Measurements from ENCODE around the gene CERCAM. TPM values are rescaled to one million over a fixed set of nuclear protein-coding genes. Genes with fewer than 3 reads are reported as not detected.
"Not testable (repeated sequence)": the region's sequence is repeated elsewhere in the genome, so short reads cannot be mapped to it uniquely, and the experiment has no call there.

Gene CERCAM
- total RNA-seq, 5 donors from 2014 or later (not counting 1 experiment from before 2014, with no cell fraction given), result 0.30 to 1.9 (median 1.3) TPM

DNA sequence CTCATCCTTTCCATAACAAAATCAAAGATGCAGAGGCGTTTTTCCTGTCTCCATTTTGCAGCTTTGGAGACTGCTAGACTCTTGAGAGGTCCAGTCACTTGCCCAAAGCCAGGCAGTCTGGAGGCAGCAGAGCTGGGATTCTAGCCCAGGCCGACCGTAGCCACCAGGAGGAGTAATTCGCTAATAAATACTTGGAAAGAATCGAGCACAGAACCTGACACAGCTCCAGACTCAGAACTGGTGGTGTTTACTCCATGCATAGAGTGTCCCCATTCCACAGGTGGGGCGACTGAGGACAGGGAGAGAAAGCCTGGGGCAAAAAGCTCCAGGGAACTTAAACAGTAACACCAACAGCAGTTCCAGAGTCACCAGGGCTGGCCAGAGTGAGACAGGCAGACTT is 10.7 kb upstream of the CERCAM start:
- no peak for ATAC-seq (replicated peaks in 1 of 4)
- H3K27ac ChIP-seq (ENCODE audit: low read length), result no peak overlapping the region
- CTCF ChIA-PET, result interaction anchor here in 1 of 2 donors (0.6 kb wide), 1 partner anchor 176 kb away, joined by 4 read pairs; no protein-coding TSS in a partner anchor
- H3K36me3 ChIP-seq (ENCODE audit: control insufficient read depth in 2 of 2, extremely low read depth in 1 of 2, insufficient read depth in 1 of 2, low read length in 1 of 2), result no peaks in the 10 kb centered on the region
- WGBS (ENCODE audit: insufficient coverage), result 20% methylated on average over 1 of the region's 6 CpGs
- H3K4me1 Mint-ChIP-seq, result no peaks in the 10 kb centered on the region
- H3K4me3 ChIP-seq (ENCODE audit: control insufficient read depth in 1 of 2, extremely low read depth in 1 of 2, low read length in 1 of 2), result no peak overlapping the region
- DNase-seq, result no peak
- POLR2A ChIA-PET, result no interaction called here
- H3K4me1 ChIP-seq (ENCODE audit: control insufficient read depth in 1 of 2, extremely low read depth in 1 of 2, insufficient read depth in 2 of 2, low read length in 2 of 2), result no peaks in the 10 kb centered on the region
- H3K27me3 Mint-ChIP-seq, result peaks cover 30 to 60% of the 10 kb centered on the region in 2 donors
- H3K27ac Mint-ChIP-seq, result no peak overlapping the region
- H3K36me3 Mint-ChIP-seq, result no peaks in the 10 kb centered on the region
- H3K9me3 ChIP-seq, result no peaks in the 10 kb centered on the region
- no peaks in the 10 kb centered on the region for H3K9me3 Mint-ChIP-seq
- H3K4me3 Mint-ChIP-seq, result no peak overlapping the region
- peaks cover 2 to 80% of the 10 kb centered on the region in 2 experiments for H3K27me3 ChIP-seq (replicated peaks in 1 of 2; ENCODE audit: control insufficient read depth in 2 of 2, extremely low read depth in 1 of 2, insufficient read depth in 2 of 2, low read length in 1 of 2)

DNA sequence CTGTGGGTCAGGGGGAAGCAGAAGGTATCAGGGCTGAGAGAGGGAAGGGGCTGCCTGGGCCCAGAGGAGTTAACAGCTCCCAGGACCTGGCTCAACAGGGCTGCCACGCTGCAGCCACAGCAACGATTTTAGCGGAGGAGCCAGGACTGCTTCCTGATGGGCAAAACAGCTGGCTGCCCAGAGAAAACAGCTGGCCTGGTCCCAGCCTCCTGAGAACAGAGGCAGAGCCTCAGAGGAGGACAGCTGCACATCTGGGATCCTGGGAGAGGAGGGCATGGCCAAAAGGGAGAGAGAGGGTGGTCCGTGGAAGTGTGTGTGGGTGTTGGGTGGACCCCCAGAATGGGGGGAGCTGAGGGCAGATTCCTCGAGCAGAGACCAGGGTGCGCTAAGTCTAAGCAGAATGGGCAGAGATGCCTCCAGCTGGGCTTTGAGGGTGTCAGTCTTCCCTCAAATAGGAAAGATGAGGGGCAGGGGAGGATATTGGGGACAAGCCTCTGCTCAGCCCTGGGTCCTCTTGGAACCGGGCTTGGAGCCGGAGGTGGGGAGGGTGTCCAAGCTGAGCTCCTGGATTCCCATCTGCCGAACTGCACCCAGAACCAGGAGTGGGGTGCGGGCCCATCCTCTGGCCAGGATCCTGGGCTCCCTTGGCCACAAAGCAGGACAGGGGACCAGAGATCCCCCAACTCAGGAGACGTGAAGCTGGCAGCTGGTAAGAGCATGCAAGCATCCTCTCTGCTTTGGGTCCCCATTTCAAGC is 9.1 kb upstream of the CERCAM start:
- Histone ChIP-seq H3K4me3 (ENCODE audit: control insufficient read depth in 1 of 2, extremely low read depth in 1 of 2, low read length in 1 of 2) (no peak overlapping the region), H3K36me3 (ENCODE audit: control insufficient read depth in 2 of 2, extremely low read depth in 1 of 2, insufficient read depth in 1 of 2, low read length in 1 of 2) (no peaks in the 10 kb centered on the region), H3K9me3 (no peaks in the 10 kb centered on the region), H3K27me3 (replicated peaks in 1 of 2; ENCODE audit: control insufficient read depth in 2 of 2, extremely low read depth in 1 of 2, insufficient read depth in 2 of 2, low read length in 1 of 2) (peaks cover 1 to 75% of the 10 kb centered on the region in 2 experiments), H3K27ac (ENCODE audit: low read length) (no peak overlapping the region), H3K4me1 (ENCODE audit: control insufficient read depth in 1 of 2, extremely low read depth in 1 of 2, insufficient read depth in 2 of 2, low read length in 2 of 2) (no peaks in the 10 kb centered on the region)
- H3K4me3 Mint-ChIP-seq, result no peak overlapping the region
- peak in 1 of 4 experiments; percentile 16 for ATAC-seq (replicated peaks in 1 of 4)
- peaks cover 40 to 70% of the 10 kb centered on the region in 2 donors for H3K27me3 Mint-ChIP-seq
- CTCF ChIA-PET, result interaction anchor here in 1 of 2 donors (0.7 to 0.9 kb wide), 2 partner anchors 25 to 115 kb away, joined by 3 read pairs; no protein-coding TSS in a partner anchor
- DNase-seq, result no peak
- no peaks in the 10 kb centered on the region for H3K36me3 Mint-ChIP-seq
- no peaks in the 10 kb centered on the region for H3K4me1 Mint-ChIP-seq
- 61% methylated on average over 11 of the region's 11 CpGs for WGBS (ENCODE audit: insufficient coverage)
- H3K9me3 Mint-ChIP-seq, result no peaks in the 10 kb centered on the region
- H3K27ac Mint-ChIP-seq, result no peak overlapping the region
- POLR2A ChIA-PET, result interaction anchor here in 1 of 2 donors (0.5 to 0.6 kb wide), 2 partner anchors 93 to 577 kb away, joined by 5 to 7 read pairs; no protein-coding TSS in a partner anchor

DNA sequence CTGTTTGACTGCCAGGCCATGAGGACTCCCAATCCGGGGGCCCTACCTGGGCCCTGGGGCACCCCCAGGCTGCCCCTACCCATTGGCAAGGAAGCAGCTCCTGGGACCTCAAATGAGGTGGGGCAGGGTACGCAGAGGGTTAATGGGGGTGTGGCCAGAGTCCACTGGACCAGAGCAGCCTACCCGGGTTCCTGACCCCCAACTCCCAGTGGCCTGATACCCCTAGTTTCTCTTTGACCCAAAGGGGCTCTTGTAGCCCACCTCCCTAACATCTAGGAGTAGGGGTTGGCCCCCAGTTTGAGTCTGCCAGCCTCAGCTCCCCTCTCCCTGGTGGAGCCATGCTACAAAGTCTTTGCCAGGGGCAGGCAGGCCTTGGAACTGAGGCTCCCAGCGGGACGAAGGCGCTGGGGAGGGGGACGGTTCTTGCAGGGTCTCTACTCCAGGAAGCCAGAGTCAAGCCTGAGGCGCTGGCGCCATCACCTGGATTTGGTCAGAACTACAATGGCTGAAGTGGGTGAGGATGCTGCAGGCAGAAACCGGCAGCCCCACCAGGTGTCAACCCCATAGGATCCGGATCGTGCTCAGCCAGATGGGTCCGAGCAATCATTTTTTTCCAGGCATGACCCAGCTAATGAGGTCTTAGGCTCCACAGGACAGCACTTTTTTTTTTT is 8.4 kb upstream of the CERCAM start:
- ChIA-PET POLR2A (no interaction called here), CTCF (interaction anchor here in 1 of 2 donors (0.7 to 0.9 kb wide), 3 partner anchors 25 to 115 kb away, joined by 3 read pairs; no protein-coding TSS in a partner anchor)
- H3K4me3 ChIP-seq (ENCODE audit: control insufficient read depth in 1 of 2, extremely low read depth in 1 of 2, low read length in 1 of 2), result no peak overlapping the region
- H3K36me3 ChIP-seq (ENCODE audit: control insufficient read depth in 2 of 2, extremely low read depth in 1 of 2, insufficient read depth in 1 of 2, low read length in 1 of 2), result no peaks in the 10 kb centered on the region
- H3K27me3 ChIP-seq (replicated peaks in 1 of 2; ENCODE audit: control insufficient read depth in 2 of 2, extremely low read depth in 1 of 2, insufficient read depth in 2 of 2, low read length in 1 of 2), result peaks cover 0 to 75% of the 10 kb centered on the region in 2 experiments
- Mint-ChIP-seq H3K27me3 (peaks cover 39 to 65% of the 10 kb centered on the region in 2 donors), H3K4me3 (no peak overlapping the region), H3K9me3 (no peaks in the 10 kb centered on the region), H3K27ac (no peak overlapping the region), H3K4me1 (no peaks in the 10 kb centered on the region), H3K36me3 (no peaks in the 10 kb centered on the region)
- peak in 32 of 35 experiments; percentile 10 to 60 (median 34) for DNase-seq
- H3K27ac ChIP-seq (ENCODE audit: low read length), result no peak overlapping the region
- peak in 2 of 4 experiments; percentile 44 to 66 for ATAC-seq (replicated peaks in 1 of 4)
- no peaks in the 10 kb centered on the region for H3K9me3 ChIP-seq
- WGBS (ENCODE audit: insufficient coverage), result 10% methylated on average over 9 of the region's 13 CpGs
- H3K4me1 ChIP-seq (ENCODE audit: control insufficient read depth in 1 of 2, extremely low read depth in 1 of 2, insufficient read depth in 2 of 2, low read length in 2 of 2), result no peaks in the 10 kb centered on the region

DNA sequence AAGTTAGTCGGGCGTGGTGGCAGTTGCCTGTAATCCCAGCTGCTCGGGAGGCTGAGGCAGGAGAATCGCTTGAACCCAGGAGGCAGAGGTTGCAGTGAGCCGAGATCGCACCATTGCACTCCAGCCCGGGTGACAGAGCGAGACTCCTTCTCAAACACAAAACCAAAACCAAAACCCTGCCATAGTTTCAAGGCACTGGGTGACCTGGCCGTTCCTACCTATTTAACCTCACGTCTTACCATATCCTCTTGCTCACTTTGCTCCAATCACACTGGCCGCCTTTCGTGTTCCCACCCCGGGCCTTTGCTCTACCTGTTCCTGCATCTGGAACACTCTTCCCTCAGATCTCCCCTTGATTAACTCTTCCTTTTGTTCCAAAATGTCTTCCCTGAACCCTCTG is 6.9 kb upstream of the CERCAM start:
- H3K4me1 ChIP-seq (ENCODE audit: control insufficient read depth in 1 of 2, extremely low read depth in 1 of 2, insufficient read depth in 2 of 2, low read length in 2 of 2); H3K9me3 Mint-ChIP-seq; H3K36me3 ChIP-seq (ENCODE audit: control insufficient read depth in 2 of 2, extremely low read depth in 1 of 2, insufficient read depth in 1 of 2, low read length in 1 of 2); POLR2A ChIA-PET; H3K4me3 ChIP-seq (ENCODE audit: control insufficient read depth in 1 of 2, extremely low read depth in 1 of 2, low read length in 1 of 2); DNase-seq; H3K4me1 Mint-ChIP-seq; H3K27ac ChIP-seq (ENCODE audit: low read length); CTCF ChIA-PET; H3K4me3 Mint-ChIP-seq; ATAC-seq (replicated peaks in 1 of 4); H3K36me3 Mint-ChIP-seq; H3K27ac Mint-ChIP-seq; H3K9me3 ChIP-seq: not testable (repeated sequence)
- WGBS (ENCODE audit: insufficient coverage), result 81% methylated on average over 12 of the region's 13 CpGs
- peaks cover 35 to 59% of the 10 kb centered on the region in 2 donors for H3K27me3 Mint-ChIP-seq
- H3K27me3 ChIP-seq (replicated peaks in 1 of 2; ENCODE audit: control insufficient read depth in 2 of 2, extremely low read depth in 1 of 2, insufficient read depth in 2 of 2, low read length in 1 of 2), result peaks cover 0 to 81% of the 10 kb centered on the region in 2 experiments

DNA sequence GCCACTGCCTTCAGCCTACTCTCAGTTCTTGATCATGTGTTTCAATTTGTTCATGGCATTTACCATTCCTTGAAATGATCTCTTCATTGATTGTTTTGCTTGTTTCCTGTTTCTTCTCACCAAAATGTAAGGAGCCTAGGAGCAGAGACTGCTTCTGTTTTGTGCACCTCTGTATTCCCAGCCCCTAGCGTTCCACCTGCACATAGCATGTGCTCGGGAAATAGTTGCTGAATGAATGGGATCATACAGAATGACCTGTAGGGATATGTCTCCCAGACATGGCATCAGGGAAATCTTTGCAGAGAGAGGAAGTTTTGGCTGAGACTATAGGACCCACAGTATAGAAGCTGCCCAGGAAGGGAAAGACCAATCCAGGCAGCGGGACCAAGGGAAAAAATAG is 6.2 kb upstream of the CERCAM start:
- DNase-seq (no peak), ATAC-seq (replicated peaks in 1 of 4) (no peak)
- Histone ChIP-seq H3K4me3 (ENCODE audit: control insufficient read depth in 1 of 2, extremely low read depth in 1 of 2, low read length in 1 of 2) (no peak overlapping the region), H3K36me3 (ENCODE audit: control insufficient read depth in 2 of 2, extremely low read depth in 1 of 2, insufficient read depth in 1 of 2, low read length in 1 of 2) (no peaks in the 10 kb centered on the region), H3K4me1 (ENCODE audit: control insufficient read depth in 1 of 2, extremely low read depth in 1 of 2, insufficient read depth in 2 of 2, low read length in 2 of 2) (peaks cover 0 to 7% of the 10 kb centered on the region in 2 experiments), H3K9me3 (no peaks in the 10 kb centered on the region), H3K27ac (ENCODE audit: low read length) (no peak overlapping the region), H3K27me3 (replicated peaks in 1 of 2; ENCODE audit: control insufficient read depth in 2 of 2, extremely low read depth in 1 of 2, insufficient read depth in 2 of 2, low read length in 1 of 2) (peaks cover 5 to 83% of the 10 kb centered on the region in 2 experiments)
- peaks cover 6 to 7% (median 6%) of the 10 kb centered on the region in 3 donors for H3K4me1 Mint-ChIP-seq
- H3K27me3 Mint-ChIP-seq, result peaks cover 40 to 63% of the 10 kb centered on the region in 2 donors
- H3K4me3 Mint-ChIP-seq, result no peak overlapping the region
- POLR2A ChIA-PET, result no interaction called here
- H3K36me3 Mint-ChIP-seq, result no peaks in the 10 kb centered on the region
- CTCF ChIA-PET, result no interaction called here
- no peak overlapping the region for H3K27ac Mint-ChIP-seq
- WGBS (ENCODE audit: insufficient coverage), result 66% methylated on average over 3 of the region's 3 CpGs
- H3K9me3 Mint-ChIP-seq, result no peaks in the 10 kb centered on the region

DNA sequence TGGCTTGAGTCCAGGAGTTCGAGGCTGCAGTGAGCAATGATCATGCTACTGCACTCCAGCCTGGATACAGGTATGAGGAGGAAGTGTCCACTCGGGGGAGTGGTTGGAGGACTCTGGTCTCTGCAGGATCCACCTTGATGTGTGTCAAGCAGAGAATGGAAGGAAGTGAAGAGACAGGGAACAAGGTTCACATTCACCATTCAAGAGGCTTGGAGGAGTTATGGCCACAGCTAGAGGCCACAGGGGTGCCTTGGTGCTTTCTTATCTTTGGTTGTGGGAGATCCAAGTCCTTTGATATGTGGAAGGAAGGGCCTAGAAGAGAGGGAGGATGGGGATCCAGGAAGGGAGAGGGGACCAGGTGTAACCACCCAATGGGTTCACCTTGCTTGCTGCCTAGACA is 5.4 kb upstream of the CERCAM start:
- H3K4me1 ChIP-seq (ENCODE audit: control insufficient read depth in 1 of 2, extremely low read depth in 1 of 2, insufficient read depth in 2 of 2, low read length in 2 of 2), result peaks cover 0 to 14% of the 10 kb centered on the region in 2 experiments
- ChIA-PET POLR2A (no interaction called here), CTCF (no interaction called here)
- ATAC-seq (replicated peaks in 1 of 4) (no peak), DNase-seq (no peak)
- H3K9me3 Mint-ChIP-seq, result no peaks in the 10 kb centered on the region
- H3K4me1 Mint-ChIP-seq, result peaks cover 8 to 13% (median 12%) of the 10 kb centered on the region in 3 donors
- peaks cover 6 to 82% of the 10 kb centered on the region in 2 experiments for H3K27me3 ChIP-seq (replicated peaks in 1 of 2; ENCODE audit: control insufficient read depth in 2 of 2, extremely low read depth in 1 of 2, insufficient read depth in 2 of 2, low read length in 1 of 2)
- no peaks in the 10 kb centered on the region for H3K36me3 ChIP-seq (ENCODE audit: control insufficient read depth in 2 of 2, extremely low read depth in 1 of 2, insufficient read depth in 1 of 2, low read length in 1 of 2)
- no peaks in the 10 kb centered on the region for H3K9me3 ChIP-seq
- no peak overlapping the region for H3K4me3 Mint-ChIP-seq
- no peak overlapping the region for H3K4me3 ChIP-seq (ENCODE audit: control insufficient read depth in 1 of 2, extremely low read depth in 1 of 2, low read length in 1 of 2)
- H3K27ac ChIP-seq (ENCODE audit: low read length), result no peak overlapping the region
- peaks cover 41 to 61% of the 10 kb centered on the region in 2 donors for H3K27me3 Mint-ChIP-seq
- no peaks in the 10 kb centered on the region for H3K36me3 Mint-ChIP-seq
- WGBS (ENCODE audit: insufficient coverage), result 56% methylated on average over 2 of the region's 2 CpGs
- H3K27ac Mint-ChIP-seq, result no peak overlapping the region
